Suprapubic skin (tissue), 4 donors: ENCODE measurements around the gene CCDC201.
"Not testable (repeated sequence)": the region's sequence is repeated elsewhere in the genome, so short reads cannot be mapped to it uniquely, and the experiment has no call there.

Experiments
- CTCF ChIP-seq, 2 donors: fragments of 200-600 bp in 1 of 2; fragments of 450-650 bp in 1 of 2; sonication (generic) in 1 of 2; IDR thresholded peaks; one replicate each; pipeline ENCODE4 v1.5.1; 2016 to 2019; ENCODE audit warnings: antibody characterized with exemption in 2 of 2, mild to moderate bottlenecking in 1 of 2, moderate library complexity in 1 of 2
- EP300 ChIP-seq: sonication (generic); formaldehyde crosslinking; IDR thresholded peaks from one replicate; pipeline ENCODE4 v1.6.1; 2017; ENCODE audit warnings: antibody characterized with exemption
- POLR2A ChIP-seq, 2 donors: fragments of 450-650 bp; IDR thresholded peaks; one replicate each; pipeline ENCODE4 v1.6.1; 2017; ENCODE audit warnings: antibody characterized with exemption in 2 of 2, mild to moderate bottlenecking in 2 of 2, moderate library complexity in 2 of 2
- POLR2AphosphoS5 ChIP-seq, 3 donors: sonication (generic); formaldehyde crosslinking; IDR thresholded peaks; one replicate each; pipeline ENCODE4 v1.6.1; 2017; ENCODE audit warnings: antibody characterized with exemption in 3 of 3

GRCh38 chr7:45814216-45815118 lies 58.4 kb downstream of the CCDC201 start:
- TF ChIP-seq EP300; POLR2A (IDR thresholded peaks at IDR 0.05); CTCF (IDR thresholded peaks at IDR 0.05); POLR2AphosphoS5 (IDR thresholded peaks at IDR 0.05): not testable (repeated sequence)
